Liver (tissue), 9 donors: Measurements from ENCODE around the gene IL17RD. TPM values are rescaled to one million over a fixed set of nuclear protein-coding genes. Genes with fewer than 3 reads are reported as not detected.

Source experiments
- DNase-seq: peaks from one replicate; pipeline ENCODE4 v3.0.0-alpha.2; 2017; ENCODE audit warnings: low spot score
- H3K27ac ChIP-seq, 2 donors: one replicate each; pipeline ENCODE4 v1.7.0; 2013; ENCODE audit warnings: inconsistent platforms in 2 of 2, low read length in 2 of 2, control low read depth in 1 of 2, low read depth in 1 of 2, mild to moderate bottlenecking in 1 of 2
- H3K27me3 ChIP-seq, 4 donors: one replicate each; pipeline versions ENCODE4 v1.6.1 to v1.7.0; 2013; ENCODE audit warnings: low read length in 3 of 4, inconsistent platforms in 1 of 4, mild to moderate bottlenecking in 1 of 4, moderate library complexity in 1 of 4; ENCODE audit not compliant: control insufficient read depth in 4 of 4, insufficient read depth in 4 of 4
- H3K36me3 ChIP-seq, 4 donors: one replicate each; pipeline versions ENCODE4 v1.6.1 to v1.7.0; 2013; ENCODE audit warnings: low read length in 3 of 4, mild to moderate bottlenecking in 3 of 4, low read depth in 1 of 4, moderate library complexity in 1 of 4; ENCODE audit not compliant: control insufficient read depth in 4 of 4, insufficient read depth in 3 of 4
- H3K4me1 ChIP-seq, 4 donors: one replicate each; pipeline versions ENCODE4 v1.6.1 to v1.7.0; 2013; ENCODE audit warnings: low read length in 3 of 4, mild to moderate bottlenecking in 3 of 4, moderate library complexity in 1 of 4; ENCODE audit not compliant: control insufficient read depth in 4 of 4, insufficient read depth in 4 of 4
- H3K4me3 ChIP-seq, 3 donors: one replicate each; pipeline versions ENCODE4 v1.6.1 to v1.7.0; 2013; ENCODE audit warnings: low read length in 3 of 3, control low read depth in 1 of 3, low read depth in 1 of 3, mild to moderate bottlenecking in 1 of 3
- H3K9ac ChIP-seq, 2 donors: one replicate each; pipeline ENCODE4 v1.7.0; 2013; ENCODE audit warnings: low read length in 2 of 2, mild to moderate bottlenecking in 2 of 2, moderate library complexity in 2 of 2, control low read depth in 1 of 2, low read depth in 1 of 2
- H3K9me3 ChIP-seq, 4 donors: one replicate each; pipeline versions ENCODE4 v1.6.1 to v1.7.0; 2013; ENCODE audit warnings: low read length in 3 of 4; ENCODE audit not compliant: control insufficient read depth in 4 of 4
- ATF3 ChIP-seq: IDR thresholded peaks from 2 replicates; pipeline ENCODE4 v1.6.1; 2016; ENCODE audit warnings: antibody characterized with exemption
- EGR1 ChIP-seq, 2 donors: IDR thresholded peaks; 2 replicates each; pipeline ENCODE4 v1.6.1; 2016 to 2018; ENCODE audit warnings: antibody characterized with exemption in 2 of 2, low read depth in 2 of 2
- FOXA2 ChIP-seq: IDR thresholded peaks from 2 replicates; pipeline ENCODE4 v1.6.1; 2016; ENCODE audit warnings: antibody characterized with exemption
- GABPA ChIP-seq, 2 donors: IDR thresholded peaks in 1 of 2; conservative IDR thresholded peaks in 1 of 2; 2 replicates each; pipeline ENCODE4 v1.6.1; 2016; ENCODE audit warnings: antibody characterized with exemption in 2 of 2, mild to moderate bottlenecking in 1 of 2, moderate library complexity in 1 of 2
- HNF4A ChIP-seq, 2 donors: conservative IDR thresholded peaks; 2 replicates each; pipeline ENCODE4 v1.6.1; 2016; ENCODE audit warnings: antibody characterized with exemption in 2 of 2, mild to moderate bottlenecking in 2 of 2
- JUND ChIP-seq, 2 donors: IDR thresholded peaks; 2 replicates each; pipeline ENCODE4 v1.6.1; 2016; ENCODE audit warnings: antibody characterized with exemption in 2 of 2
- RXRA ChIP-seq, 2 donors: IDR thresholded peaks; 2 replicates each; pipeline ENCODE4 v1.6.1; 2017 to 2018; ENCODE audit warnings: antibody characterized with exemption in 2 of 2, mild to moderate bottlenecking in 1 of 2
- SP1 ChIP-seq: IDR thresholded peaks from 2 replicates; pipeline ENCODE4 v1.6.1; 2018; ENCODE audit warnings: antibody characterized with exemption, mild to moderate bottlenecking
- YY1 ChIP-seq: IDR thresholded peaks from 2 replicates; pipeline ENCODE4 v1.6.1; 2016; ENCODE audit warnings: antibody characterized with exemption, mild to moderate bottlenecking
- WGBS: extraction: QIAGEN DNeasy Blood & Tissue Kit; methylation state at CpG from one replicate; pipeline ENCODE4 v1.1.7; 2013; 5-methylcytosine and 5-hydroxymethylcytosine counted together
- polyA plus RNA-seq, 2 donors: library from polyadenylated mRNA; stranded (reverse) in 1 of 2; unstranded in 1 of 2; fragments of 200-250 nt in 1 of 2; fragments of >200 nt in 1 of 2; fragmentation: Nextera tagmentation in 1 of 2; extraction: Ambion mirVana in 1 of 2; gene quantifications; one replicate each; pipeline versions ENCODE4 v1.2.1 to v1.2.3, GENCODE V29; 2013 to 2015
- total RNA-seq, 2 donors: library from RNA; depleted of rRNA; stranded (reverse); fragments of >200 nt; gene quantifications; one replicate each; pipeline ENCODE4 v1.2.3, GENCODE V29; 2014
- TF ChIP-seq, protein P1 (sequence below): IDR thresholded peaks from 2 replicates; pipeline ENCODE4 v1.6.1; 2016; ENCODE audit warnings: antibody characterized with exemption, mild to moderate bottlenecking
- TF ChIP-seq, protein P2 (sequence below): IDR thresholded peaks from 2 replicates; pipeline ENCODE4 v1.6.1; 2016; ENCODE audit warnings: antibody characterized with exemption
- TF ChIP-seq, protein P3 (sequence below): fragments of 150-350 bp; IDR thresholded peaks from 2 replicates; pipeline ENCODE4 v1.5.1; 2017; ENCODE audit warnings: improper control_type of control experiment, low read depth, low read length; ENCODE audit not compliant: missing input control
- TF ChIP-seq, protein P4 (sequence below): IDR thresholded peaks from 2 replicates; pipeline ENCODE4 v1.6.1; 2016; ENCODE audit warnings: antibody characterized with exemption
- donor health status: healthy.
- donor health status: healthy.
- donor health status: healthy.
- donor health status: healthy.
- donor health status: healthy.

The IL17RD gene
- total and polyA plus RNA-seq, 4 donors: 0.09 to 0.67 (median 0.32) TPM

GRCh38 chr3:57152151-57153143, 12.7 kb downstream of the IL17RD start (continued):
- TF ChIP-seq ATF3 (no peak), EGR1 (IDR thresholded peaks at IDR 0.05; ENCODE audit: low read depth in 2 of 2) (no peak), SP1 (no peak)
- TF ChIP-seq, protein P1, sequence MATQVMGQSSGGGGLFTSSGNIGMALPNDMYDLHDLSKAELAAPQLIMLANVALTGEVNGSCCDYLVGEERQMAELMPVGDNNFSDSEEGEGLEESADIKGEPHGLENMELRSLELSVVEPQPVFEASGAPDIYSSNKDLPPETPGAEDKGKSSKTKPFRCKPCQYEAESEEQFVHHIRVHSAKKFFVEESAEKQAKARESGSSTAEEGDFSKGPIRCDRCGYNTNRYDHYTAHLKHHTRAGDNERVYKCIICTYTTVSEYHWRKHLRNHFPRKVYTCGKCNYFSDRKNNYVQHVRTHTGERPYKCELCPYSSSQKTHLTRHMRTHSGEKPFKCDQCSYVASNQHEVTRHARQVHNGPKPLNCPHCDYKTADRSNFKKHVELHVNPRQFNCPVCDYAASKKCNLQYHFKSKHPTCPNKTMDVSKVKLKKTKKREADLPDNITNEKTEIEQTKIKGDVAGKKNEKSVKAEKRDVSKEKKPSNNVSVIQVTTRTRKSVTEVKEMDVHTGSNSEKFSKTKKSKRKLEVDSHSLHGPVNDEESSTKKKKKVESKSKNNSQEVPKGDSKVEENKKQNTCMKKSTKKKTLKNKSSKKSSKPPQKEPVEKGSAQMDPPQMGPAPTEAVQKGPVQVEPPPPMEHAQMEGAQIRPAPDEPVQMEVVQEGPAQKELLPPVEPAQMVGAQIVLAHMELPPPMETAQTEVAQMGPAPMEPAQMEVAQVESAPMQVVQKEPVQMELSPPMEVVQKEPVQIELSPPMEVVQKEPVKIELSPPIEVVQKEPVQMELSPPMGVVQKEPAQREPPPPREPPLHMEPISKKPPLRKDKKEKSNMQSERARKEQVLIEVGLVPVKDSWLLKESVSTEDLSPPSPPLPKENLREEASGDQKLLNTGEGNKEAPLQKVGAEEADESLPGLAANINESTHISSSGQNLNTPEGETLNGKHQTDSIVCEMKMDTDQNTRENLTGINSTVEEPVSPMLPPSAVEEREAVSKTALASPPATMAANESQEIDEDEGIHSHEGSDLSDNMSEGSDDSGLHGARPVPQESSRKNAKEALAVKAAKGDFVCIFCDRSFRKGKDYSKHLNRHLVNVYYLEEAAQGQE: no peak

DNA sequence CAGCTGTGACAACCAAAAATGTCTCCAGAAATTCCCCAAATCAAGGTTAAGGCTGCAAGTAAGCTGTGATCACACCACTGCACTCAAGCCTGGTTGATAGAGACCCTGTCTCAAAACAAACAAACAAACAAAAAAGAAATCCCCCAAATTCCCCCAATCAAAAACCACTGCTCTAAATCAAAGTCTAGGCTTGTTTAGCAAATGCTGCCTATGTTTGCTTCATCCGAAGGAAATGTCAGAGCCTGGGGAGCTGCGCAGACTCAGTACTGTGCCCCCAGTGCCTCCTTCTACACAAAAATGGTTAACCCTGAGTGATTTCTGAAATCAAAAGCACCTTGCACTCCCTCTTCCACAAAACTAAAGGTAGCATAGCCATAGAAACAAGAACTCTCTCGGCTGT, 13.4 kb downstream of the IL17RD start:
- WGBS: 81% methylated on average over 3 of the region's 3 CpGs

More for the DNA sequence above, 13.4 kb downstream of the IL17RD start:
- H3K27me3 ChIP-seq: peaks cover 0 to 2% (median 0%) of the 10 kb centered on the region in 4 donors
- no peak for DNase-seq
- no peak overlapping the region for H3K9ac ChIP-seq
- no peaks in the 10 kb centered on the region for H3K36me3 ChIP-seq
- H3K4me3 ChIP-seq: no peak overlapping the region
- no peak overlapping the region for H3K27ac ChIP-seq
- TF ChIP-seq RXRA (IDR thresholded peaks at IDR 0.05) (no peak), FOXA2 (no peak), YY1 (no peak), JUND (IDR thresholded peaks at IDR 0.05) (no peak), GABPA (IDR thresholded peaks at IDR 0.05 in 1 of 2, conservative IDR thresholded peaks at IDR 0.05 in 1 of 2) (no peak), SP1 (no peak), HNF4A (conservative IDR thresholded peaks at IDR 0.05) (no peak)
- TF ChIP-seq, protein P2, sequence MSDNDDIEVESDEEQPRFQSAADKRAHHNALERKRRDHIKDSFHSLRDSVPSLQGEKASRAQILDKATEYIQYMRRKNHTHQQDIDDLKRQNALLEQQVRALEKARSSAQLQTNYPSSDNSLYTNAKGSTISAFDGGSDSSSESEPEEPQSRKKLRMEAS: no peak
- TF ChIP-seq, protein P3, sequence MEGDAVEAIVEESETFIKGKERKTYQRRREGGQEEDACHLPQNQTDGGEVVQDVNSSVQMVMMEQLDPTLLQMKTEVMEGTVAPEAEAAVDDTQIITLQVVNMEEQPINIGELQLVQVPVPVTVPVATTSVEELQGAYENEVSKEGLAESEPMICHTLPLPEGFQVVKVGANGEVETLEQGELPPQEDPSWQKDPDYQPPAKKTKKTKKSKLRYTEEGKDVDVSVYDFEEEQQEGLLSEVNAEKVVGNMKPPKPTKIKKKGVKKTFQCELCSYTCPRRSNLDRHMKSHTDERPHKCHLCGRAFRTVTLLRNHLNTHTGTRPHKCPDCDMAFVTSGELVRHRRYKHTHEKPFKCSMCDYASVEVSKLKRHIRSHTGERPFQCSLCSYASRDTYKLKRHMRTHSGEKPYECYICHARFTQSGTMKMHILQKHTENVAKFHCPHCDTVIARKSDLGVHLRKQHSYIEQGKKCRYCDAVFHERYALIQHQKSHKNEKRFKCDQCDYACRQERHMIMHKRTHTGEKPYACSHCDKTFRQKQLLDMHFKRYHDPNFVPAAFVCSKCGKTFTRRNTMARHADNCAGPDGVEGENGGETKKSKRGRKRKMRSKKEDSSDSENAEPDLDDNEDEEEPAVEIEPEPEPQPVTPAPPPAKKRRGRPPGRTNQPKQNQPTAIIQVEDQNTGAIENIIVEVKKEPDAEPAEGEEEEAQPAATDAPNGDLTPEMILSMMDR: no peak
- TF ChIP-seq, protein P1: no peak
- TF ChIP-seq, protein P4, sequence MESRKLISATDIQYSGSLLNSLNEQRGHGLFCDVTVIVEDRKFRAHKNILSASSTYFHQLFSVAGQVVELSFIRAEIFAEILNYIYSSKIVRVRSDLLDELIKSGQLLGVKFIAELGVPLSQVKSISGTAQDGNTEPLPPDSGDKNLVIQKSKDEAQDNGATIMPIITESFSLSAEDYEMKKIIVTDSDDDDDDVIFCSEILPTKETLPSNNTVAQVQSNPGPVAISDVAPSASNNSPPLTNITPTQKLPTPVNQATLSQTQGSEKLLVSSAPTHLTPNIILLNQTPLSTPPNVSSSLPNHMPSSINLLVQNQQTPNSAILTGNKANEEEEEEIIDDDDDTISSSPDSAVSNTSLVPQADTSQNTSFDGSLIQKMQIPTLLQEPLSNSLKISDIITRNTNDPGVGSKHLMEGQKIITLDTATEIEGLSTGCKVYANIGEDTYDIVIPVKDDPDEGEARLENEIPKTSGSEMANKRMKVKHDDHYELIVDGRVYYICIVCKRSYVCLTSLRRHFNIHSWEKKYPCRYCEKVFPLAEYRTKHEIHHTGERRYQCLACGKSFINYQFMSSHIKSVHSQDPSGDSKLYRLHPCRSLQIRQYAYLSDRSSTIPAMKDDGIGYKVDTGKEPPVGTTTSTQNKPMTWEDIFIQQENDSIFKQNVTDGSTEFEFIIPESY: no peak
- no peaks in the 10 kb centered on the region for H3K4me1 ChIP-seq
- no peaks in the 10 kb centered on the region for H3K9me3 ChIP-seq
